HepG2 (cell line): ENCODE results near the gene CSTPP1. TPM values are rescaled to one million over a fixed set of nuclear protein-coding genes. Genes with fewer than 3 reads are reported as not detected.

Source experiments
- ELF4 ChIP-seq: sonication (generic); formaldehyde crosslinking; IDR thresholded peaks from 2 replicates; pipeline ENCODE4 v1.5.0; 2020; ENCODE audit warnings: missing genetic modification reagents, mild to moderate bottlenecking, moderate library complexity, borderline replicate concordance
- FOSL2 ChIP-seq: sonication (generic); formaldehyde crosslinking; IDR thresholded peaks from 2 replicates; pipeline ENCODE4 v1.4.0; 2020; ENCODE audit warnings: missing genetic modification reagents
- GATAD2A ChIP-seq: IDR thresholded peaks from 2 replicates; pipeline ENCODE4 v1.6.1; 2016
- HHEX ChIP-seq: IDR thresholded peaks from 2 replicates; pipeline ENCODE4 v1.6.1; 2016; ENCODE audit warnings: control low read depth
- JDP2 ChIP-seq: sonication (generic); formaldehyde crosslinking; IDR thresholded peaks from 2 replicates; pipeline ENCODE4 v1.8.1; 2022; ENCODE audit warnings: missing genetic modification reagents, borderline replicate concordance
- NKX3-1 ChIP-seq: sonication (generic); formaldehyde crosslinking; IDR thresholded peaks from 2 replicates; pipeline ENCODE4 v1.5.0; 2020; ENCODE audit warnings: missing genetic modification reagents
- POLR2G ChIP-seq: fragments of 200-400 bp; formaldehyde crosslinking; IDR thresholded peaks from 2 replicates; pipeline ENCODE4 v1.6.1; 2018; ENCODE audit warnings: mild to moderate bottlenecking, low read depth, low read length, moderate library complexity
- RFXANK ChIP-seq: IDR thresholded peaks from 2 replicates; pipeline ENCODE4 v1.6.1; 2016
- YEATS2 ChIP-seq: sonication (generic); formaldehyde crosslinking; IDR thresholded peaks from 2 replicates; pipeline ENCODE4 v1.4.0; 2020; ENCODE audit warnings: missing genetic modification reagents, borderline replicate concordance
- polyA plus RNA-seq, 8 experiments: library from polyadenylated mRNA; depleted of rRNA in 3 of 8; stranded (reverse) in 7 of 8; unstranded in 1 of 8; fragments of >200 nt; fragmentation: Illumina TruSeq in 4 of 8; extraction: Trizol in 4 of 8; gene quantifications; 2 replicates each; pipeline versions ENCODE4 v1.2.1 to v1.2.3, GENCODE V29; 2011 to 2016; ENCODE audit warnings: low read depth in 4 of 8, missing spikeins in 1 of 8, mixed read lengths in 1 of 8; ENCODE audit not compliant: insufficient read depth in 1 of 8
- total RNA-seq, 5 experiments: library from RNA; depleted of rRNA; stranded (reverse); fragments of >200 nt; fragmentation: Illumina TruSeq; extraction: Trizol; gene quantifications; 2 replicates each; pipeline ENCODE4 v1.2.3, GENCODE V29; 2016; ENCODE audit warnings: low read depth in 1 of 5
- TF ChIP-seq, protein P1 (sequence below): sonication (generic); formaldehyde crosslinking; IDR thresholded peaks from 2 replicates; pipeline ENCODE4 v1.5.1; 2020; ENCODE audit warnings: mild to moderate bottlenecking, missing genetic modification reagents, borderline replicate concordance
- TF ChIP-seq, protein P2 (sequence below): sonication (generic); formaldehyde crosslinking; IDR thresholded peaks from 2 replicates; pipeline ENCODE4 v1.4.0; 2020; ENCODE audit warnings: missing genetic modification reagents
- TF ChIP-seq, protein P3 (sequence below): sonication (generic); formaldehyde crosslinking; IDR thresholded peaks from 2 replicates; pipeline ENCODE4 v1.5.0; 2020; ENCODE audit warnings: missing genetic modification reagents, mild to moderate bottlenecking, borderline replicate concordance
- TF ChIP-seq, protein P4 (sequence below): sonication (generic); formaldehyde crosslinking; IDR thresholded peaks from 2 replicates; pipeline ENCODE4 v1.5.1; 2020; ENCODE audit warnings: missing genetic modification reagents, mild to moderate bottlenecking, borderline replicate concordance
- TF ChIP-seq, protein P5 (sequence below): IDR thresholded peaks from 2 replicates; pipeline ENCODE4 v1.6.1; 2016; ENCODE audit warnings: missing compliant biosample characterization, missing genetic modification reagents, borderline replicate concordance
- TF ChIP-seq, protein P6 (sequence below): sonication (generic); formaldehyde crosslinking; IDR thresholded peaks from 2 replicates; pipeline ENCODE4 v1.4.0; 2020; ENCODE audit warnings: low read depth, missing genetic modification reagents

CSTPP1 gene
- total and polyA plus RNA-seq, 2 of the 13 experiments (the other 11 are each of a cell fraction or from before 2014, with no cell fraction given), result 12.3 to 14.6 TPM

DNA sequence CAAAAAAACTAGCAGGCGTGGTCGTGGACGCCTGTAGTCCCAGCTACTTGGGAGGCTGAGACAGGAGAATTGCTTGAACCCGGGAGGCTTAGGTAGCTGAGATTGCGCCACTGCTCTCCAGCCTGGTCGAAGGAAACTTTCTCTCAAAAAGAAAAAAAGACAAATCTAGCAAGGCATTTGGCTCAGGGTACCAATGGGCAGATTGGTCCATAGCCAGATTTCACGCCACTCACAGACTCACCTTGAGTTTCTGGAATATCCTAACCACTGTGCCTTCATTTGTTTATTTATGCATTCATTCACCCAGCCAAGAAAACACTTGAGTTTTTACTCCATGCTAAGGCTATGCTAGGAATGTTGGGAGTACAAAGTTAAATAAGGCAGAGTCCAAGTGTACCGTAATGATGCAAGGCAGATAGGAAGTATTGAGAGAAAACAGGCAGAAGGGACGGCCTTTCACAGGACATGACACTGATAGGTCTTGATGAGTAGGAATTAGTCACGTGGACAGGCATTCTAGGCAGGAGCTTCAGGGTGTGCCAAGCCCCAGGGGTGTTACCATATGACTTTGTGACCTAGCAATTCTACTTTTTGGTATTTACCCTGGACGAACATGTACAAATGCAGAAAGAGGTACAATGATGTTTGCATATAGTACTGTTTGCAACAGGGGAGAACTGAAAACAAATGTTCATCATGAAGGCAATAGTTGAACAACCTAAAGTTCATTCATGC is 252.7 kb downstream of the CSTPP1 start (continued):
- TF ChIP-seq, protein P1, sequence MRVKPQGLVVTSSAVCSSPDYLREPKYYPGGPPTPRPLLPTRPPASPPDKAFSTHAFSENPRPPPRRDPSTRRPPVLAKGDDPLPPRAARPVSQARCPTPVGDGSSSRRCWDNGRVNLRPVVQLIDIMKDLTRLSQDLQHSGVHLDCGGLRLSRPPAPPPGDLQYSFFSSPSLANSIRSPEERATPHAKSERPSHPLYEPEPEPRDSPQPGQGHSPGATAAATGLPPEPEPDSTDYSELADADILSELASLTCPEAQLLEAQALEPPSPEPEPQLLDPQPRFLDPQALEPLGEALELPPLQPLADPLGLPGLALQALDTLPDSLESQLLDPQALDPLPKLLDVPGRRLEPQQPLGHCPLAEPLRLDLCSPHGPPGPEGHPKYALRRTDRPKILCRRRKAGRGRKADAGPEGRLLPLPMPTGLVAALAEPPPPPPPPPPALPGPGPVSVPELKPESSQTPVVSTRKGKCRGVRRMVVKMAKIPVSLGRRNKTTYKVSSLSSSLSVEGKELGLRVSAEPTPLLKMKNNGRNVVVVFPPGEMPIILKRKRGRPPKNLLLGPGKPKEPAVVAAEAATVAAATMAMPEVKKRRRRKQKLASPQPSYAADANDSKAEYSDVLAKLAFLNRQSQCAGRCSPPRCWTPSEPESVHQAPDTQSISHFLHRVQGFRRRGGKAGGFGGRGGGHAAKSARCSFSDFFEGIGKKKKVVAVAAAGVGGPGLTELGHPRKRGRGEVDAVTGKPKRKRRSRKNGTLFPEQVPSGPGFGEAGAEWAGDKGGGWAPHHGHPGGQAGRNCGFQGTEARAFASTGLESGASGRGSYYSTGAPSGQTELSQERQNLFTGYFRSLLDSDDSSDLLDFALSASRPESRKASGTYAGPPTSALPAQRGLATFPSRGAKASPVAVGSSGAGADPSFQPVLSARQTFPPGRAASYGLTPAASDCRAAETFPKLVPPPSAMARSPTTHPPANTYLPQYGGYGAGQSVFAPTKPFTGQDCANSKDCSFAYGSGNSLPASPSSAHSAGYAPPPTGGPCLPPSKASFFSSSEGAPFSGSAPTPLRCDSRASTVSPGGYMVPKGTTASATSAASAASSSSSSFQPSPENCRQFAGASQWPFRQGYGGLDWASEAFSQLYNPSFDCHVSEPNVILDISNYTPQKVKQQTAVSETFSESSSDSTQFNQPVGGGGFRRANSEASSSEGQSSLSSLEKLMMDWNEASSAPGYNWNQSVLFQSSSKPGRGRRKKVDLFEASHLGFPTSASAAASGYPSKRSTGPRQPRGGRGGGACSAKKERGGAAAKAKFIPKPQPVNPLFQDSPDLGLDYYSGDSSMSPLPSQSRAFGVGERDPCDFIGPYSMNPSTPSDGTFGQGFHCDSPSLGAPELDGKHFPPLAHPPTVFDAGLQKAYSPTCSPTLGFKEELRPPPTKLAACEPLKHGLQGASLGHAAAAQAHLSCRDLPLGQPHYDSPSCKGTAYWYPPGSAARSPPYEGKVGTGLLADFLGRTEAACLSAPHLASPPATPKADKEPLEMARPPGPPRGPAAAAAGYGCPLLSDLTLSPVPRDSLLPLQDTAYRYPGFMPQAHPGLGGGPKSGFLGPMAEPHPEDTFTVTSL (CRISPR knock-in tag), result peak; percentile 75
- TF ChIP-seq NKX3-1 (CRISPR knock-in tag), result no peak
- TF ChIP-seq ELF4 (CRISPR knock-in tag), result no peak
- TF ChIP-seq JDP2 (CRISPR knock-in tag), result no peak; the same call in 1 of the 2 replicates
- no peak for TF ChIP-seq POLR2G
- 0 out of 2 replicates have a peak, but pooled peaks have one; percentile 14 for TF ChIP-seq HHEX
- TF ChIP-seq YEATS2 (CRISPR knock-in tag), result peak; percentile 49; the same call in 1 of the 2 replicates
- peak; percentile 80 for TF ChIP-seq FOSL2 (CRISPR knock-in tag)
- TF ChIP-seq, protein P2, sequence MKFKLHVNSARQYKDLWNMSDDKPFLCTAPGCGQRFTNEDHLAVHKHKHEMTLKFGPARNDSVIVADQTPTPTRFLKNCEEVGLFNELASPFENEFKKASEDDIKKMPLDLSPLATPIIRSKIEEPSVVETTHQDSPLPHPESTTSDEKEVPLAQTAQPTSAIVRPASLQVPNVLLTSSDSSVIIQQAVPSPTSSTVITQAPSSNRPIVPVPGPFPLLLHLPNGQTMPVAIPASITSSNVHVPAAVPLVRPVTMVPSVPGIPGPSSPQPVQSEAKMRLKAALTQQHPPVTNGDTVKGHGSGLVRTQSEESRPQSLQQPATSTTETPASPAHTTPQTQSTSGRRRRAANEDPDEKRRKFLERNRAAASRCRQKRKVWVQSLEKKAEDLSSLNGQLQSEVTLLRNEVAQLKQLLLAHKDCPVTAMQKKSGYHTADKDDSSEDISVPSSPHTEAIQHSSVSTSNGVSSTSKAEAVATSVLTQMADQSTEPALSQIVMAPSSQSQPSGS (CRISPR knock-in tag), result peak; percentile 96
- no peak for TF ChIP-seq RFXANK
- TF ChIP-seq, protein P3, sequence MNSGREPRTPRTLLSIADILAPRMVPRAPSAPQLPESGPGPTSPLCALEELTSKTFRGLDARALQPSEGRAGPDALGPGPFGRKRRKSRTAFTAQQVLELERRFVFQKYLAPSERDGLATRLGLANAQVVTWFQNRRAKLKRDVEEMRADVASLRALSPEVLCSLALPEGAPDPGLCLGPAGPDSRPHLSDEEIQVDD (CRISPR knock-in tag), result no peak
- TF ChIP-seq, protein P4, sequence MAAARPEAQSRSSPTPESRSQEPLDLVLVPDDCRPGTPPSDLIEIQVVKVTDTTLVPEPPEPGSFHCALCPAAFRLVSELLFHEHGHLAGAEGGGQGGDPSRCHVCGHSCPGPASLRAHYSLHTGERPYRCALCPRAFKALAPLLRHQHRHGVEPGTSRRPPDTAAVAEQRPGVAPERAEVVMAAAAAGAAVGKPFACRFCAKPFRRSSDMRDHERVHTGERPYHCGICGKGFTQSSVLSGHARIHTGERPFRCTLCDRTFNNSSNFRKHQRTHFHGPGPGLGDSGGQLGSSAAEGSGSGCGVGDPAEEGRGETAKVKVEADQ (CRISPR knock-in tag), result peak; percentile 25; the same call in 1 of the 2 replicates
- peak; percentile 99 for TF ChIP-seq GATAD2A (CRISPR knock-in tag)
- TF ChIP-seq, protein P5, sequence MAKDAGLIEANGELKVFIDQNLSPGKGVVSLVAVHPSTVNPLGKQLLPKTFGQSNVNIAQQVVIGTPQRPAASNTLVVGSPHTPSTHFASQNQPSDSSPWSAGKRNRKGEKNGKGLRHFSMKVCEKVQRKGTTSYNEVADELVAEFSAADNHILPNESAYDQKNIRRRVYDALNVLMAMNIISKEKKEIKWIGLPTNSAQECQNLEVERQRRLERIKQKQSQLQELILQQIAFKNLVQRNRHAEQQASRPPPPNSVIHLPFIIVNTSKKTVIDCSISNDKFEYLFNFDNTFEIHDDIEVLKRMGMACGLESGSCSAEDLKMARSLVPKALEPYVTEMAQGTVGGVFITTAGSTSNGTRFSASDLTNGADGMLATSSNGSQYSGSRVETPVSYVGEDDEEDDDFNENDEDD (CRISPR knock-in tag), result peak; percentile 14; the same call in 1 of the 2 replicates
- TF ChIP-seq, protein P6, sequence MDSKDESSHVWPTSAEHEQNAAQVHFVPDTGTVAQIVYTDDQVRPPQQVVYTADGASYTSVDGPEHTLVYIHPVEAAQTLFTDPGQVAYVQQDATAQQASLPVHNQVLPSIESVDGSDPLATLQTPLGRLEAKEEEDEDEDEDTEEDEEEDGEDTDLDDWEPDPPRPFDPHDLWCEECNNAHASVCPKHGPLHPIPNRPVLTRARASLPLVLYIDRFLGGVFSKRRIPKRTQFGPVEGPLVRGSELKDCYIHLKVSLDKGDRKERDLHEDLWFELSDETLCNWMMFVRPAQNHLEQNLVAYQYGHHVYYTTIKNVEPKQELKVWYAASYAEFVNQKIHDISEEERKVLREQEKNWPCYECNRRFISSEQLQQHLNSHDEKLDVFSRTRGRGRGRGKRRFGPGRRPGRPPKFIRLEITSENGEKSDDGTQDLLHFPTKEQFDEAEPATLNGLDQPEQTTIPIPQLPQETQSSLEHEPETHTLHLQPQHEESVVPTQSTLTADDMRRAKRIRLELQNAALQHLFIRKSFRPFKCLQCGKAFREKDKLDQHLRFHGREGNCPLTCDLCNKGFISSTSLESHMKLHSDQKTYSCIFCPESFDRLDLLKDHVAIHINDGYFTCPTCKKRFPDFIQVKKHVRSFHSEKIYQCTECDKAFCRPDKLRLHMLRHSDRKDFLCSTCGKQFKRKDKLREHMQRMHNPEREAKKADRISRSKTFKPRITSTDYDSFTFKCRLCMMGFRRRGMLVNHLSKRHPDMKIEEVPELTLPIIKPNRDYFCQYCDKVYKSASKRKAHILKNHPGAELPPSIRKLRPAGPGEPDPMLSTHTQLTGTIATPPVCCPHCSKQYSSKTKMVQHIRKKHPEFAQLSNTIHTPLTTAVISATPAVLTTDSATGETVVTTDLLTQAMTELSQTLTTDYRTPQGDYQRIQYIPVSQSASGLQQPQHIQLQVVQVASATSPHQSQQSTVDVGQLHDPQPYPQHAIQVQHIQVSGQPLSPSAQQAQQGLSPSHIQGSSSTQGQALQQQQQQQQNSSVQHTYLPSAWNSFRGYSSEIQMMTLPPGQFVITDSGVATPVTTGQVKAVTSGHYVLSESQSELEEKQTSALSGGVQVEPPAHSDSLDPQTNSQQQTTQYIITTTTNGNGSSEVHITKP (CRISPR knock-in tag), result peak; percentile 93
